Neural progenitor cell (in vitro differentiated cells): ENCODE results near the gene TBL1Y. TPM values are rescaled to one million over a fixed set of nuclear protein-coding genes. Genes with fewer than 3 reads are reported as not detected.

Experiments used
- DNase-seq: peaks from one replicate; pipeline ENCODE4 v3.0.0-alpha.2; 2016; ENCODE audit warnings: low spot score
- H2AFZ ChIP-seq: fragments of 200-600 bp; sonication (generic); replicated peaks from 2 replicates; pipeline ENCODE4 v1.6.1; 2016; ENCODE audit warnings: antibody characterized with exemption
- H3F3A ChIP-seq: fragments of 200-600 bp; sonication (generic); 2 replicates; pipeline ENCODE4 v1.6.1; 2016; ENCODE audit warnings: antibody characterized with exemption, low read depth
- H3K27ac ChIP-seq: fragments of 200-600 bp; sonication (generic); 2 replicates; pipeline ENCODE4 v1.5.1; 2016; ENCODE audit warnings: mild to moderate bottlenecking
- H3K27me3 ChIP-seq: fragments of 200-600 bp; sonication (generic); 2 replicates; pipeline ENCODE4 v1.6.1; 2016; ENCODE audit warnings: mild to moderate bottlenecking, moderate library complexity
- H3K36me3 ChIP-seq: fragments of 200-600 bp; sonication (generic); 2 replicates; pipeline ENCODE4 v1.5.1; 2016
- H3K4me1 ChIP-seq: fragments of 200-600 bp; sonication (generic); 2 replicates; pipeline ENCODE4 v1.6.1; 2016; ENCODE audit warnings: mixed run types
- H3K4me2 ChIP-seq: fragments of 200-600 bp; sonication (generic); 2 replicates; pipeline ENCODE4 v1.6.1; 2016
- H3K4me3 ChIP-seq: fragments of 200-600 bp; sonication (generic); 2 replicates; pipeline ENCODE4 v1.5.1; 2016
- H3K79me2 ChIP-seq: fragments of 200-600 bp; sonication (generic); 2 replicates; pipeline ENCODE4 v1.6.1; 2016; ENCODE audit warnings: low read depth
- H3K9ac ChIP-seq: fragments of 200-600 bp; sonication (generic); 2 replicates; pipeline ENCODE4 v1.6.1; 2016
- H3K9me3 ChIP-seq: fragments of 200-600 bp; sonication (generic); 2 replicates; pipeline ENCODE4 v1.5.1; 2016; ENCODE audit warnings: low read depth
- H4K20me1 ChIP-seq: fragments of 200-600 bp; sonication (generic); 2 replicates; pipeline ENCODE4 v1.6.1; 2016; ENCODE audit warnings: low read depth
- H3K27ac Mint-ChIP-seq: 3 replicates; pipeline ENCODE4 v1.8.0; 2021; ENCODE audit warnings: mixed read lengths
- H3K27me3 Mint-ChIP-seq: 2 replicates; pipeline ENCODE4 v1.8.0; 2022; ENCODE audit warnings: low read depth, mild to moderate bottlenecking, inconsistent platforms, moderate library complexity, mixed read lengths; ENCODE audit not compliant: insufficient read depth
- H3K36me3 Mint-ChIP-seq: 3 replicates; pipeline ENCODE4 v1.8.0; 2021; ENCODE audit warnings: mixed read lengths
- H3K4me1 Mint-ChIP-seq: 3 replicates; pipeline ENCODE4 v1.8.0; 2021; ENCODE audit warnings: mixed read lengths
- H3K4me3 Mint-ChIP-seq: 3 replicates; pipeline ENCODE4 v1.8.0; 2021; ENCODE audit warnings: mild to moderate bottlenecking, moderate library complexity, mixed read lengths
- H3K9me3 Mint-ChIP-seq: 3 replicates; pipeline ENCODE4 v1.8.0; 2020; ENCODE audit warnings: mixed read lengths
- EZH2 ChIP-seq: fragments of 200-600 bp; sonication (generic); IDR thresholded peaks from 2 replicates; pipeline ENCODE4 v1.6.1; 2017; ENCODE audit warnings: antibody characterized with exemption, mild to moderate bottlenecking, moderate library complexity
- EZH2phosphoT487 ChIP-seq: fragments of 200-600 bp; sonication (generic); IDR thresholded peaks from 2 replicates; pipeline ENCODE4 v1.6.1; 2017; ENCODE audit warnings: antibody characterized with exemption
- total RNA-seq: library from RNA; depleted of rRNA; stranded (reverse); fragments of >200 nt; gene quantifications from 2 replicates; pipeline ENCODE4 v1.2.3, GENCODE V29; 2015; ENCODE audit warnings: low replicate concordance
- TF ChIP-seq, protein P1 (sequence below): fragments of 200-600 bp; sonication (generic); IDR thresholded peaks from 2 replicates; pipeline ENCODE4 v1.5.1; 2017; ENCODE audit warnings: antibody characterized with exemption, mild to moderate bottlenecking

The TBL1Y gene
- total RNA-seq, 1 donor from 2014 or later: not detected

DNA sequence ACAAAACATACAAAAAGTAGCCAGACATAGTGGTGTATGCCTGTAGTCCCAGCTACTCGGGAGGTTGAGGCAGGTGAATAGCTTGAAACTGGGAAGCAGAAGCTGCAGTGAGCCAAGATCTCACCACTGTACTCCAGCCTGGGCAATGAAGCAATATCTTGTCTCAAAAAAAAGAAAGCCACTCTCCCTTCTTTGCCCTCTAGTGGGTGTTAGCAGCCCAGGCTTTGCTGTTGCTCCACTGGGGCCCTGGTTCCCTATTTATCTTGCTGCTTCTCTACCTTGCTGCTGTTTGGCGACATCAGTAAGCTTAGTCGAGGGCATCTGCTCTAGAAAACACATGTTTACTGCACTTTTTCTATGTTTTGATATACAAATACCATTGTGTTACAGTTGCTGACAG lies 189.2 kb downstream of the TBL1Y start:
- no peak overlapping the region for H3K4me3 Mint-ChIP-seq
- H3K4me3 ChIP-seq: no peak overlapping the region
- no peaks in the 10 kb centered on the region for H3K27me3 Mint-ChIP-seq
- no peaks in the 10 kb centered on the region for H3K36me3 ChIP-seq
- H3K4me1 Mint-ChIP-seq: no peaks in the 10 kb centered on the region
- no peaks in the 10 kb centered on the region for H3K4me1 ChIP-seq
- DNase-seq: no peak
- H3K9ac ChIP-seq: no peak overlapping the region
- H3K79me2 ChIP-seq: no peaks in the 10 kb centered on the region
- H3K9me3 Mint-ChIP-seq: no peaks in the 10 kb centered on the region
- no peak overlapping the region for H3K27ac Mint-ChIP-seq
- no peaks in the 10 kb centered on the region for H3K27me3 ChIP-seq
- H4K20me1 ChIP-seq: no peaks in the 10 kb centered on the region
- H2AFZ ChIP-seq: no peak overlapping the region
- H3K9me3 ChIP-seq: no peaks in the 10 kb centered on the region
- no peak overlapping the region for H3K4me2 ChIP-seq
- no peaks in the 10 kb centered on the region for H3K36me3 Mint-ChIP-seq
- no peak for TF ChIP-seq EZH2phosphoT487
- no peak for TF ChIP-seq EZH2
- TF ChIP-seq, protein P1, sequence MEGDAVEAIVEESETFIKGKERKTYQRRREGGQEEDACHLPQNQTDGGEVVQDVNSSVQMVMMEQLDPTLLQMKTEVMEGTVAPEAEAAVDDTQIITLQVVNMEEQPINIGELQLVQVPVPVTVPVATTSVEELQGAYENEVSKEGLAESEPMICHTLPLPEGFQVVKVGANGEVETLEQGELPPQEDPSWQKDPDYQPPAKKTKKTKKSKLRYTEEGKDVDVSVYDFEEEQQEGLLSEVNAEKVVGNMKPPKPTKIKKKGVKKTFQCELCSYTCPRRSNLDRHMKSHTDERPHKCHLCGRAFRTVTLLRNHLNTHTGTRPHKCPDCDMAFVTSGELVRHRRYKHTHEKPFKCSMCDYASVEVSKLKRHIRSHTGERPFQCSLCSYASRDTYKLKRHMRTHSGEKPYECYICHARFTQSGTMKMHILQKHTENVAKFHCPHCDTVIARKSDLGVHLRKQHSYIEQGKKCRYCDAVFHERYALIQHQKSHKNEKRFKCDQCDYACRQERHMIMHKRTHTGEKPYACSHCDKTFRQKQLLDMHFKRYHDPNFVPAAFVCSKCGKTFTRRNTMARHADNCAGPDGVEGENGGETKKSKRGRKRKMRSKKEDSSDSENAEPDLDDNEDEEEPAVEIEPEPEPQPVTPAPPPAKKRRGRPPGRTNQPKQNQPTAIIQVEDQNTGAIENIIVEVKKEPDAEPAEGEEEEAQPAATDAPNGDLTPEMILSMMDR: no peak
- H3K27ac ChIP-seq: no peak overlapping the region
- no peaks in the 10 kb centered on the region for H3F3A ChIP-seq

- Histone ChIP-seq H3K36me3 (no peaks in the 10 kb centered on the region), H4K20me1 (no peaks in the 10 kb centered on the region), H3K79me2 (no peaks in the 10 kb centered on the region), H3K4me1 (no peaks in the 10 kb centered on the region), H2AFZ (no peak overlapping the region), H3K4me2 (no peak overlapping the region), H3K27me3 (no peaks in the 10 kb centered on the region), H3K9me3 (no peaks in the 10 kb centered on the region), H3K9ac (no peak overlapping the region), H3F3A (no peaks in the 10 kb centered on the region), H3K4me3 (no peak overlapping the region), H3K27ac (no peak overlapping the region)
- no peaks in the 10 kb centered on the region for H3K9me3 Mint-ChIP-seq
- H3K4me3 Mint-ChIP-seq: no peak overlapping the region
- no peak overlapping the region for H3K27ac Mint-ChIP-seq
- no peak for DNase-seq
- no peak for TF ChIP-seq EZH2phosphoT487
- TF ChIP-seq, protein P1: no peak
- no peak for TF ChIP-seq EZH2
- no peaks in the 10 kb centered on the region for H3K27me3 Mint-ChIP-seq
- no peaks in the 10 kb centered on the region for H3K4me1 Mint-ChIP-seq
- no peaks in the 10 kb centered on the region for H3K36me3 Mint-ChIP-seq
These were observed 192.2 kb downstream of the TBL1Y start for GRCh38 chrY:7102680-7103079.

DNA sequence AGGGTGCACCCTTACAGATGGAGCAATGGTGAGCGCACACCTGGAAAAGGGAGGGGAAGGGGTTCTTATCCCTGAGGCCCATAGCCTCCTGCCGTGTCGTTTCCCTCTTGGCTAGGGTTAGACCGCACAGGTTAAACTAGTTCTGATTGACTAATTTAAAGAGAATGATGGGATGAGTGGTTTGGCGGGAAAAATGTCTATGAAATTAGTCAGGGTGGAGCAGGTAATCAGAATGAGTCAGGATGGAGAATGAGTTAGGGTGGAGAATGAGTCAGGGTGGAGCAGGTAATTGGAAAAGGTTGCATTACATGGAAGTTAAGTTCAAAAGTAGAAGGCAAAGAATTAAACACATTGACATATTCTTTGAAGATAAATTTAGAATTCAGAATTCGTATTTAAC lies 196.7 kb downstream of the TBL1Y start:
- Mint-ChIP-seq H3K4me3 (no peak overlapping the region), H3K4me1 (no peaks in the 10 kb centered on the region), H3K27ac (no peak overlapping the region), H3K36me3 (no peaks in the 10 kb centered on the region), H3K27me3 (no peaks in the 10 kb centered on the region), H3K9me3 (no peaks in the 10 kb centered on the region)
- H3K79me2 ChIP-seq: no peaks in the 10 kb centered on the region
- DNase-seq: no peak
- no peaks in the 10 kb centered on the region for H3K4me1 ChIP-seq
- H2AFZ ChIP-seq: no peak overlapping the region
- no peak overlapping the region for H3K9ac ChIP-seq
- H3K27ac ChIP-seq: no peak overlapping the region
- H3K4me2 ChIP-seq: no peak overlapping the region
- H3K36me3 ChIP-seq: no peaks in the 10 kb centered on the region
- TF ChIP-seq EZH2 (no peak), EZH2phosphoT487 (no peak)
- TF ChIP-seq, protein P1: no peak
- H3K4me3 ChIP-seq: no peak overlapping the region
- no peaks in the 10 kb centered on the region for H4K20me1 ChIP-seq
- H3K9me3 ChIP-seq: no peaks in the 10 kb centered on the region
- H3K27me3 ChIP-seq: no peaks in the 10 kb centered on the region
- no peaks in the 10 kb centered on the region for H3F3A ChIP-seq

GRCh38 chrY:7110086-7110485 lies 199.6 kb downstream of the TBL1Y start:
- H2AFZ ChIP-seq: no peak overlapping the region
- no peaks in the 10 kb centered on the region for H3K79me2 ChIP-seq
- no peaks in the 10 kb centered on the region for H3F3A ChIP-seq
- TF ChIP-seq, protein P1: no peak
- TF ChIP-seq EZH2phosphoT487: no peak
- no peak for TF ChIP-seq EZH2
- Mint-ChIP-seq H3K36me3 (no peaks in the 10 kb centered on the region), H3K4me3 (no peak overlapping the region), H3K4me1 (no peaks in the 10 kb centered on the region), H3K27me3 (no peaks in the 10 kb centered on the region), H3K27ac (no peak overlapping the region), H3K9me3 (no peaks in the 10 kb centered on the region)
- DNase-seq: no peak
- H3K27ac ChIP-seq: no peak overlapping the region
- H3K4me1 ChIP-seq: no peaks in the 10 kb centered on the region
- no peaks in the 10 kb centered on the region for H4K20me1 ChIP-seq
- H3K27me3 ChIP-seq: no peaks in the 10 kb centered on the region
- H3K4me3 ChIP-seq: no peak overlapping the region
- H3K36me3 ChIP-seq: no peaks in the 10 kb centered on the region
- H3K4me2 ChIP-seq: no peak overlapping the region
- H3K9me3 ChIP-seq: no peaks in the 10 kb centered on the region
- H3K9ac ChIP-seq: no peak overlapping the region
